Neural cell (in vitro differentiated cells): ENCODE measurements around the gene MPL. TPM values are rescaled to one million over a fixed set of nuclear protein-coding genes. Genes with fewer than 3 reads are reported as not detected.

ENCODE experiments used
- H2AFZ ChIP-seq: fragments of 200-600, 300-800 bp; sonication (generic), shearing (Covaris generic); 2 replicates; pipeline ENCODE4 v1.6.0; 2014; ENCODE audit warnings: low read depth, mild to moderate bottlenecking, antibody characterized with exemption, low read length, moderate library complexity
- H3F3A ChIP-seq: fragments of 200-600 bp; shearing (Covaris generic); 2 replicates; pipeline ENCODE4 v1.6.1; 2016; ENCODE audit warnings: mild to moderate bottlenecking, moderate library complexity, mixed read lengths, antibody characterized with exemption, low read length; ENCODE audit not compliant: insufficient read depth, poor library complexity, severe bottlenecking
- H3K27ac ChIP-seq: fragments of 200-600, 300-800 bp; sonication (generic), shearing (Covaris generic); 2 replicates; pipeline ENCODE4 v1.5.1; 2014; ENCODE audit warnings: mild to moderate bottlenecking, low read length, moderate library complexity
- H3K27me3 ChIP-seq: fragments of 300-800, 200-600 bp; sonication (generic), shearing (Covaris generic); 2 replicates; pipeline ENCODE4 v1.6.0; 2014; ENCODE audit warnings: mild to moderate bottlenecking, low read depth, low read length, moderate library complexity; ENCODE audit not compliant: insufficient read depth
- H3K36me3 ChIP-seq: fragments of 300-800, 200-600 bp; sonication (generic), shearing (Covaris generic); 2 replicates; pipeline ENCODE4 v1.5.1; 2014; ENCODE audit warnings: mild to moderate bottlenecking, antibody characterized with exemption, low read length, moderate library complexity; ENCODE audit not compliant: insufficient read depth
- H3K4me2 ChIP-seq: fragments of 300-800, 200-600 bp; sonication (generic), shearing (Covaris generic); 2 replicates; pipeline ENCODE4 v1.6.0; 2014; ENCODE audit warnings: mild to moderate bottlenecking, low read length
- H3K4me3 ChIP-seq: fragments of 300-800, 200-600 bp; sonication (generic), shearing (Covaris generic); 2 replicates; pipeline ENCODE4 v1.5.1; 2014; ENCODE audit warnings: mild to moderate bottlenecking, low read length, moderate library complexity
- H3K79me2 ChIP-seq: fragments of 200-600 bp; shearing (Covaris generic); replicated peaks from 2 replicates; pipeline ENCODE4 v1.6.0; 2014; ENCODE audit warnings: mild to moderate bottlenecking, low read length, moderate library complexity; ENCODE audit not compliant: insufficient read depth
- H3K9ac ChIP-seq: fragments of 300-800, 200-600 bp; sonication (generic), shearing (Covaris generic); 2 replicates; pipeline ENCODE4 v1.6.1; 2016; ENCODE audit warnings: mild to moderate bottlenecking, low read length, mixed read lengths
- H3K9me2 ChIP-seq: fragments of 200-600 bp; shearing (Covaris generic); 2 replicates; pipeline ENCODE4 v1.6.1; 2016; ENCODE audit warnings: mild to moderate bottlenecking, low read length, mixed read lengths; ENCODE audit not compliant: insufficient read depth
- H3K9me3 ChIP-seq: fragments of 200-600, 300-800 bp; sonication (generic), shearing (Covaris generic); 2 replicates; pipeline ENCODE4 v1.6.1; 2016; ENCODE audit warnings: mild to moderate bottlenecking, mixed run types, low read length, moderate library complexity, mixed read lengths
- H4K20me1 ChIP-seq: fragments of 200-600 bp; shearing (Covaris generic); 2 replicates; pipeline ENCODE4 v1.6.1; 2016; ENCODE audit warnings: mild to moderate bottlenecking, mixed run types; ENCODE audit not compliant: insufficient read depth
- CTCF ChIP-seq: fragments of 450-650 bp; IDR thresholded peaks from 2 replicates; pipeline ENCODE4 v1.5.1; 2014; ENCODE audit warnings: antibody characterized with exemption, mild to moderate bottlenecking, moderate library complexity; ENCODE audit not compliant: poor library complexity, severe bottlenecking
- EP300 ChIP-seq: fragments of 450-650 bp; conservative IDR thresholded peaks from 2 replicates; pipeline ENCODE4 v1.6.1; 2014; ENCODE audit warnings: antibody characterized with exemption, mild to moderate bottlenecking, moderate library complexity; ENCODE audit not compliant: poor library complexity, severe bottlenecking
- EZH2 ChIP-seq: fragments of 200-600, 300-800 bp; shearing (Covaris generic), sonication (generic); IDR thresholded peaks from 2 replicates; pipeline ENCODE4 v1.6.1; 2014; ENCODE audit warnings: antibody characterized with exemption, low read length, borderline replicate concordance, mild to moderate bottlenecking; ENCODE audit not compliant: insufficient read depth, poor library complexity, severe bottlenecking
- MXI1 ChIP-seq: fragments of 450-650 bp; conservative IDR thresholded peaks from 2 replicates; pipeline ENCODE4 v1.6.1; 2014; ENCODE audit warnings: antibody characterized with exemption, mild to moderate bottlenecking; ENCODE audit not compliant: poor library complexity, severe bottlenecking
- POLR2AphosphoS5 ChIP-seq: IDR thresholded peaks from 2 replicates; pipeline ENCODE4 v1.6.1; 2012
- RAD21 ChIP-seq: fragments of 450-650 bp; conservative IDR thresholded peaks from 2 replicates; pipeline ENCODE4 v1.6.1; 2014; ENCODE audit warnings: antibody characterized with exemption, mild to moderate bottlenecking, moderate library complexity
- REST ChIP-seq: IDR thresholded peaks from 2 replicates; pipeline ENCODE4 v1.6.1; 2012; ENCODE audit warnings: borderline replicate concordance
- SMC3 ChIP-seq: fragments of 450-650 bp; conservative IDR thresholded peaks from 2 replicates; pipeline ENCODE4 v1.6.1; 2014; ENCODE audit warnings: antibody characterized with exemption, mild to moderate bottlenecking, moderate library complexity; ENCODE audit not compliant: poor library complexity
- TAF1 ChIP-seq: IDR thresholded peaks from 2 replicates; pipeline ENCODE4 v1.6.1; 2012; ENCODE audit warnings: low read depth
- polyA plus RNA-seq: library from polyadenylated mRNA; depleted of rRNA; stranded (reverse); fragments of >200 nt; gene quantifications from 2 replicates; pipeline ENCODE4 v1.2.3, GENCODE V29; 2014

The MPL gene
- polyA plus RNA-seq, 1 donor from 2014 or later: not detected

GRCh38 chr1:43305926-43306687, 31.5 kb upstream of the MPL start:
- TF ChIP-seq EP300 (no peak), REST (no peak), POLR2AphosphoS5 (no peak), CTCF (no peak), EZH2 (no peak), TAF1 (no peak), SMC3 (no peak), RAD21 (no peak)
- Histone ChIP-seq H3K9ac (no peak overlapping the region), H3K79me2 (no peaks in the 10 kb centered on the region), H3K9me2 (no peaks in the 10 kb centered on the region), H3K36me3 (no peaks in the 10 kb centered on the region), H3K4me2 (no peak overlapping the region), H2AFZ (no peak overlapping the region), H4K20me1 (no peaks in the 10 kb centered on the region), H3K27ac (no peak overlapping the region), H3K4me3 (no peak overlapping the region), H3F3A (no peaks in the 10 kb centered on the region), H3K9me3 (no peaks in the 10 kb centered on the region), H3K27me3 (no peaks in the 10 kb centered on the region)

- Histone ChIP-seq H4K20me1 (no peaks in the 10 kb centered on the region), H3K36me3 (no peaks in the 10 kb centered on the region), H3K4me3 (no peak overlapping the region), H3K79me2 (no peaks in the 10 kb centered on the region), H3K27me3 (no peaks in the 10 kb centered on the region), H3K9me2 (no peaks in the 10 kb centered on the region), H2AFZ (no peak overlapping the region), H3K9me3 (no peaks in the 10 kb centered on the region), H3K9ac (no peak overlapping the region), H3F3A (no peaks in the 10 kb centered on the region), H3K27ac (no peak overlapping the region), H3K4me2 (no peak overlapping the region)
- TF ChIP-seq REST (no peak), MXI1 (no peak), POLR2AphosphoS5 (no peak), SMC3 (no peak), RAD21 (no peak), TAF1 (no peak), EZH2 (no peak), CTCF (no peak), EP300 (no peak)
These were observed 30.7 kb upstream of the MPL start for GRCh38 chr1:43306688-43307457.
